ENCODE measurements around the gene DNAJC11.
A peak's percentile ranks its signal among the peaks of the same experiment; 100 is the strongest.

The DNAJC11 gene

DNA sequence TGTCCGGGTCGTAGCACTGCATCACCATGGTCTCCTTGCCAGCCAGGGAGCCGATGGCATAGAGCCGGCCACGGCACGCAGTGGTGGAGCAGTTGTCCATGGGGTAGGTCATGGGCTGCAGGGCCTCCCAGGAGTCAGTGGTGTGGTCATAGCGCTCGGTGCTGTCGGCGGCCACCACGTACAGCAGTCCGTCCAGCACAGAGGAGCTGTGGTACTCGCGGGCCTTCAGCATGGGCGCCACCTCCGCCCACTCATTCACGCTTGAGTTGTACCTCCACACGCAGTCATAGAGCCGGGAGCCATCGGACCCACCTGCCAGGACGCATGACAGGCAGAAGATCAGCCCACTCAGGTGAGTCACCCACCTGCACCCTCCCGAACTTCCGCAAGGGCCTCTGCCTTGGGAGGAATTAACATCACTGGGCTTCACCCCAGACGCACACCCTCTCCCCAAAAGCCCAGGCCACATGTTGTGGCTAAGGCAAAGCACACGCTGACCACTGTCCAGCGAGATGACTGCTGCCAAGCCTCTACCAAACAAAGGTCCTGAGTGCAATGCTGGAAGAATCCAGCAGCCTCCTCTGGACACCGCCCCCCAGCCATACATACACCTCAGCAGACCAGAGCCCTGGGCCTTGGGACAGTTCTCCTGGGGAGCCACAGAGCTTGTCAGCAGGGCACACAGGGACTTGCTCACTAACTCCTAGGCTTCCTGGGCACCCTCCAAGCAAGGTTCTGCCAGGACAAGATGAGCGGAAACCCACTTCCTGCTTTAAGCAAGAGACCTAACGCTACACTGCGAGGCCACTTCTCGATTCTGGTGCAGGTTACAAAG lies 102.3 kb downstream of the DNAJC11 start:
- DNase-seq, result peak in 2 of 4 experiments; percentile 25 to 32

DNA sequence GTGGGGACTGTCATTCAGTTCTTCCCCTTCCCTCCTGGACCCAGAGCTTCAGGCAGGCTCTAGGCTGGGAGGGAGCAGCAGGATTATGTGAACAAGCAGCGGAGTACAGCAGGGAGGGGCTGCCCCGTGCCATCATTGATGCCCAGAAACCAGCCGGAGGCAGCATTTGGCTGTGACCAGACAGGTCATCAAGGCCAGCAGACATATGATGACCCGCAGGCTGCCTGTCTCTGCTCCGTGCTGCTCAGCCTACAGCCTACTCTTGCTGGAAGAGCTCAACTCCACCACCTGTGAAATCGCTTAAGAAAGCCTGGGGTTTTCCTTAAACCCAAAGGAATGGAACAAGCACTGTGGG lies 103.9 kb downstream of the DNAJC11 start:
- DNase-seq, result no peak

DNA sequence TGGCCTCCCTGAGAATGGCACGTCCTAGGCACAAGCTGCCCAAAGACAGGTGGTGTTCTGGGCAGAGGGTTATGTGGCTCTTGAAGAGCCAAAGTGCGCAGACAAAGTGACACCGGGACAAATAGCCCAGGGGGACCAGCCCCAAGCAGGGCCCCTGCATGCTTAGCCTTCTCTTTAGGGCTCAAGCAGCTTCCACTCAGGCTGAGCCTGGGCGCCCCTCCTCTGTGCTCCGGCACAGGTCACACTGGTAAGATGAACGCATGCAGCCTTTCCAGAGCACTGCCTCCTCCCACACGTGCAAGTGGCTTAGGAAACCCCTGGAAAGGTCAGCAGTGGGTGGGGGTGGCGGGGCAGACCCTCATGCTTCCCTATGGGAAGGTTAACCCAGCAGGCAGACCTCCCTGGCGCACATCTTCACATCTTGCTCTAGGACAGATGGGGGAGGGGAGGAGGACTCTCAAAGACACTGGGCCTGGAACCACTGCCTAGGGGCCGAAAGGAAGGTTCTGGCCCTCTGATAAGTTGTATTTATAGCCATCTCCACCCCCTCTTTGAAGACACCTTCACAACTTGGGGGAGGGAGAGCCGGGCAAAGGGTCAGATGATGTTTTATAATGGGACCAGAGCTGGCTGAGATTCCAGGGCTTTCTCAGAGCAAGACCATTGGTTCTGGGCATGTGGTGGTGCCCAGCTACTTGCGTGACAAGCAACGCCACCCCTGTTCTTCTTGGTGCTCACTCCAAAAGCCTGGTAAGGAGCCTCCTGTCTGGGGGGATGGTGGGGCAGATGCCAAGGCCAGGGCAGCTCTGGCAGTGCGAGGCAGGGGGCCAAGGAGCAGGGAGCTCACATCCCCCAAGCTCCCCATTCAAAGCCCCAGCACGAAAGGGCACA lies 104.5 kb downstream of the DNAJC11 start:
- DNase-seq, result no peak

DNA sequence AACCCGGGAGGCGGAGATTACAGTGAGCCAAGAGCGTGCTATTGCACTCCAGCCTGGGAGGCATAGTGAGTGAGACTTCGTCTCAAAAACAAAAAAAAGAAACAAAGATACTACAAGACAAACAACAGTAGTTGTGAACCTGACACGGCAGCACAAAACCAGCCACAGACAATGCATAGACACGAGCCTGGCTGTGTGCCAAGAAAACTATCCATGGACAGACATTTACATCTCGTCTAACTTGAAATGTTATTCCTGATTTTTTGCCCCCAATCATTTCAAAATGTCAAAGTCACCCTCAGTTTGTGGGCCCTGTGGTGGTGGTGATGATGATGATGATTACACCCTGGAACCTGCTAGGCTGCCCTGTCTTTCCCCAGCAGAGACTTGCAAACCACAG lies 105.3 kb downstream of the DNAJC11 start:
- DNase-seq, result no peak

DNA sequence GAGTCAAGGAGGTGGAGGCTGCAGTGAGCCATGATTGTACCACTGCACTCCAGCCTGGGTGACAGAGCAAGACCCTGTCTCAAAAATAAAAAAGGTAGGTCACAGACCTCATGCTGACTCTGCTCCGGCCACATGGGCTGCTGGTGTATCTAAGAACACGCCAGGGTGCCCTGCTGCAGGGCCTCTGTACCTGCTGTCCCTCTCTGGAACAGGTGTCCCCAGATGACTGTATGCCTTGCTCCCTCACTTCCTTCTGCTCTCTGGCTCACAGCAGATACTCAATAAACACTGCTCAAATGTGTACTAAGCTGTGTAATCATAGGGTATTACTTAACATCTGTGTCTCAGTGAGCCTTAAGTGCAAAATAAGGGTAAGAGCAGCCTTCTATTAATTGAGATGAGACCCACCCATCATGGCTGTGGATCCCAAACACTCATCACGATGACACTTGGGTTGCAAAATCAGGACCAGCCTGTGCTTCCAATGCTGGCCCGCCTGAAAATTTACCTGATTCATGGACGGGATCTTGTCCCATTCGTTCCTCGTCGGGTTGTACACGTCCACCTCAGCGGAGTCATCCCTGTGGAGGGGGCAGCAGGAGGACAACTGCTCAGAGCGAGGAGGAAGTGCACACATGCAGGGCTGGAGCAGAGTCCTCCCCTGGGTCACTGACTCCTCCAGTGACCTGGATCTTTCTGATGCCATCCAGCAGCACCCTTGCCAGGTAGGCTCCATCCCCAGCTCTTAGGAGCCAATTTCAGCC lies 106.5 kb downstream of the DNAJC11 start:
- no peak for DNase-seq

DNA sequence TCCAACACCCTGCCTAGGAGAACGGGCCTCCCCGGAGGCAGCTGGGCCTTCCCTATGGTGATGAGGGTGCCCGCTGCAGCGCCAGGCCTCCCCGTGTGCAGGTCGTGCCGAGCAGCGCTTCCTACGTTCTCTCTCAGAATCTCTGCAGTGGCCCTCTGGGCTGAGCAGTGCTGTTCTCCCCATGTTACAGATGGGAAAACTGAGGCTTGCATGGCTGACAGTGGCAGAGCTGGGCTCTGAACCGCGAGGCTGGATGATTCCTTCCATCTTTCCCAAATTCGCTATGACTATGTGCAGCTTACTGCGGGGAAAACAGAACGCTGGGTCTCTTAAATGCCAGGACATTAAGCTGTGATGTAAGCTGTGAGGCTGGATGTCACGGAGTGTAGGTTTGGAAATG lies 107.8 kb downstream of the DNAJC11 start:
- DNase-seq, result no peak

DNA sequence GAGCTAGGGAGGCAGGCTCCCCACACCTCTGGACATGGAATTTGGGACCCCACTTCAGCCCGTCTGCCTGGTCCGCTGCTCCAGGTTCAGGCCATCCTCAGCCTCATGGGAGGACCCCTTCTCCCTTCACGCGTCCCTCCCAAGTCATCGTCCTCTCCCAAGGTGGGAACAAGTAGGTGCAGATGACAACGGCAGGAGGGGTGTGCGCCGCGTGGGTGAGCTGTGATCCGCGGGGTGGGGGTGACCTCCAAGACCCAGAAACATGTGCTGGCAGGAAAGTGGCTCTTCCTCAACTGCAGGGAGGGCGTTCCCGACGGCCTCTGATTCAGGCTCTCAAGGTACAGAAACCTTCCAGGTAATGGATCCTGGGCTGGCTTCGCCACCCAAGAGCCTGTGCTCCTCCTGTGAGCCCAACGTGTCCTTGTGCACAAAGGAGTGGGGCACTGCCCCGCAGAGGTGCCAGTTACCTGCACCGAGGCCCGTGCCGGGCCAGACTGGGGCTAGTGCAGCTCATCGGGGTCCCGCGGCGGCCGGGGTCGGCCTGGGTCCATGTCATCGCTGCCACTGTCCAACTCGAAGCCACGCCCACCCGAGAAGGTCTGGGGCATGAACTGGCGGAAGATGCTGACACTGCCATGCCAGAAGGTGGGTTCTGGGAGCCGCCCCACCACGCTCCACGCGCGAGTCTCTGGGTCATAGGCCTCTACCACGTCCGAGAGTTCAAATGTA lies 108.6 kb downstream of the DNAJC11 start:
- DNase-seq, result no peak

DNA sequence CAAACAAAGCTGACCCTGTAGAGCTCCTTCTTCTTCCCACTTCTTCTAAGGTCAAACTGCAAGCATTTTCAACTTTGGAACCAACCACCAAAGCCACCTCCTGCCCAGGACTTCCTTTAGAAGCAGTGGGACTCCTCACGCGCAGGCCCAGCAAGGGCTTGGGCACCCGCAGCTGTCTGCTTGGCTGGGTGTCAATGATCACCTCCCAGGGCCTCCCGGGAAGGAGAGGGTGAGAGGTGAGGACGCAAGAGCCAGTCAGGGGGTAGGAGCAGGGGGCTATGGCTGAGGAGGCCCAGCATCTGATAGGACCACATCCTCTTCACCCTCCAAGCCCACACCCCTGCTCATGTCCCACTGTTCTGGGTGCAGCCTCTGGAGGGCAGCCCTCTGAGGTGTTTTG lies 109.2 kb downstream of the DNAJC11 start:
- no peak for DNase-seq

DNA sequence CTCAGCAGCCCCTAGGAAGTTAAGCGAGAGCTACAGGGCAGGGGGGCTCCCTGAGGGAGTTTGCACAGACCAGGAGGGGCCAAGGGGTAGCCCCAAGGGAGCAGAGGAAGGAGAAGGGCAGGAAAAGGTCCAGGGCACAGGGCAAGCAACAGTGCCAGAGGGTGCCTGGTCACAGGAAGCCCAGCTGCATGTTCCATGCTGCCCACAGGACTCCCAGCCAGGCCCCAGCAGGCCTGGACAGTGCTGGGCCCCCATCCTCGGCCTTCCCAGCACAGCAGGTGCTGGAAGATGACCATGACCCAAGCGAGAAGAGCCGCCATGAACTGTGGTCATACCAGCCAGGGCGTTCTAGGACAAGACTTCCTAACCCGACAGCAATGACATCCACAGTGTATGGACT lies 110.0 kb downstream of the DNAJC11 start:
- DNase-seq, result no peak

DNA sequence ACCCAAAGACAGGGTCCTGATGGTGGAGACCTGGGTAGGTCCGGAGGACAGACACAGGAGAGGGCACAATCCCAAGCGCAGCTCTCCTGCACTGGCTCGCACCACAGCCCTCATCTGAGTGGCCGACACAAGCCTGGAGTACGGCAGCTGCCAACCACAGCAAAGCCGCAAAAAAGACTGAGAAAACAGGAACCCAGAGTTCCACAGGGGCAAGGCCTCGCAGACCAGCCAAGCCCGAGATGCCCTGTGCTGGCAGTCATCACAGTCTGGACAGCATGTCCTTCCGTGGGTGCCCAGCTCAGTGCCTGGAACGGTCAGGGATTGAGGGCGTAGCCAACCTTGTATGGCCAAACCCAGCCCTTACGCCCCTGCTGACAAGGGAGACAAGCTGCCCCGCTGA lies 110.4 kb downstream of the DNAJC11 start:
- no peak for DNase-seq

DNA sequence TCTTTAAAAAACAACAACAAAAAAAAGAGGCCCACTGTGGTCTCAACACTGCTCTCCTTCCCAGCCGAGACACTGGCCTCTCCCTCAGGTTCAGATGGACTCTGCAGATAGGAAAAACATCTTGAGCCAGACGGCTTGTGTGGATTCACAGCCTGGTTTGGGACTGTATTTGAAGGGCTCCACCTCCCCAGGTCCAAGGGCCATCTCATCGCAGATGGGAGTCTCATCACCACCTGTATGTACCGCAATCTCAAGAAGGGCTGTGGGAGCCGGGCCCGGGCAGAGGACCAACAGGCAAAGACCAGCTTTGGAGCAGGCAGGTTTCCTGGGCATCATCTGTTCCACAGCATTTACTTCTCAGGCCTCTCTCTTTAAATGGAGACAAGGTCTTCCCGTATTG lies 111.6 kb downstream of the DNAJC11 start:
- no peak for DNase-seq

DNA sequence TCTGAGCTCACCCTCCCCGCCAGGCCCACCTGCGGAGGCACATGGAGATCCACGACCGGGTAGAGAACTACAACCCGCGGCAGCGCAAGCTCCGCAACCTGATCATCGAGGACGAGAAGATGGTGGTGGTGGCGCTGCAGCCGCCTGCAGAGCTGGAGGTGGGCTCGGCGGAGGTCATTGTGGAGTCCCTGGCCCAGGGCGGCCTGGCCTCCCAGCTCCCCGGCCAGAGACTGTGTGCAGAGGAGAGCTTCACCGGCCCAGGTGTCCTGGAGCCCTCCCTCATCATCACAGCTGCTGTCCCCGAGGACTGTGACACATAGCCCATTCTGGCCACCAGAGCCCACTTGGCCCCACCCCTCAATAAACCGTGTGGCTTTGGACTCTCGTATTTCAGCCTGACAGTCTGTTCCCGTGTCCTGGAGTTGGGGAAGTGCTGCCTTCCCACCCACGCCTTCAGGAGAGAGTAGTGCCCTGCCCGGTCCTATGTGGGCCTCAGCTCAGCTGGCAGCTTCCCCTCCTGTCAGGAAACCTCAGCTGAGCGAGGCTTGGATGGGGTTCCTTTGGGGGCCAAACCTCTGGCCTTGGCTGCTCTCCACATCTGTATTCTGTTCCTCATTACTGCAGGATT lies 112.6 kb downstream of the DNAJC11 start:
- DNase-seq, result no peak

DNA sequence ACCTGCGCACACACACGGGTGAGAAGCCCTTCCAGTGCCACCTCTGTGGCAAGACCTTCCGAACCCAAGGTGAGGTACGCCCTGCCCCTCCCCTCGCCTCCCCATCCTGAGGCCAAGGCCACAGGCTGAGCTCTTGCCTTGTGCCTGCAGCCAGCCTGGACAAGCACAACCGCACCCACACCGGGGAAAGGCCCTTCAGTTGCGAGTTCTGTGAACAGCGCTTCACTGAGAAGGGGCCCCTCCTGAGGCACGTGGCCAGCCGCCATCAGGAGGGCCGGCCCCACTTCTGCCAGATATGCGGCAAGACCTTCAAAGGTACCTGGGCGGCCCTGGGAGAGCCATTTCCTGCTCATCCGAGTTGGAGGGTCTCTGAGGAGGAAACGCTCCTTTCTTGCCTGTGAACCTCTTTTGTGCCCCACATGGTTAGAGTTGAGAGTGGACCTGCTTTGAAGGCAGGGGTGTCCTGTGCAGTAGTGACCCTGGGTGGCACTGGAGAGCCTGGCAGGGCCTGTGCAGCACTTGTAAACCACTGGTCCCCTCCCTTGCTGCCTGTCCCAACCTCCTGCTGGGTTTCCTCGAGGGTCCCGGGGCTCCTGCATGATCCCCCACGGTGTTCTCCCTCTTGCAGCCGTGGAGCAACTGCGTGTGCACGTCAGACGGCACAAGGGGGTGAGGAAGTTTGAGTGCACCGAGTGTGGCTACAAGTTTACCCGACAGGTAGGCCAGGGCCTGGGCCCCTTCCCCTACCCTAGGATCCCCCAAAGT lies 113.3 kb downstream of the DNAJC11 start:
- no peak for DNase-seq

DNA sequence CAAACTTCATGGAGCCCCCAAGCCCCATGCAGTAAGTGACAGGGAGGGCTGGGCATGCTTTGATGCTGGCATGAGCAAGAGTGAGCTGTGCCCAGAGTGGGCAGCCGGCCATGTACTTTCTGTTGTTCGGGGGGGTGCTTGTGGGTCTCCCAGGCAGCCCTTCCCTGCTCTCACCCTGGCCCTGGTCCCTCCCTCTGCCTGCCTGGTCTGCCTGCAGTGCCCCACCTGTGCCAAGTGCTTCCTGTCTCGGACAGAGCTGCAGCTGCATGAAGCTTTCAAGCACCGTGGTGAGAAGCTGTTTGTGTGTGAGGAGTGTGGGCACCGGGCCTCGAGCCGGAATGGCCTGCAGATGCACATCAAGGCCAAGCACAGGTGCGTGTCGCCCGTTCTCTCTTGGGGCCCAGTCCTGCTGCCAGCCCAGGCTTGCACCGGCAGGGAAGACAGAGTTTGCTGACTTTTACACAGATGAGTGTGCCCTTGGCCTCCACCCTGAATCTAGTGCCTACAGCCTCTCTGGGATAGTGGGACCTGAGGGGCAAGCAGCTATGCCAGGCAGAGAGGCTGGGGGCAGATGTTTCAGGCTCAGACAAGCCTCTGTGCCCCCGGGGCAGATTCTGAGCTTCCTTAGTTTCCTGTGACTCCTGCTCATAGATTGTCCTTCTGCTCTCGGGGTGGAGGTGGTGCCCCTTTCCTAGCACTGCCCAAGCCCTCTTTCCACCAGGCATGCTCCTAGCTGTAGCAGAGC lies 114.2 kb downstream of the DNAJC11 start:
- DNase-seq, result no peak

DNA sequence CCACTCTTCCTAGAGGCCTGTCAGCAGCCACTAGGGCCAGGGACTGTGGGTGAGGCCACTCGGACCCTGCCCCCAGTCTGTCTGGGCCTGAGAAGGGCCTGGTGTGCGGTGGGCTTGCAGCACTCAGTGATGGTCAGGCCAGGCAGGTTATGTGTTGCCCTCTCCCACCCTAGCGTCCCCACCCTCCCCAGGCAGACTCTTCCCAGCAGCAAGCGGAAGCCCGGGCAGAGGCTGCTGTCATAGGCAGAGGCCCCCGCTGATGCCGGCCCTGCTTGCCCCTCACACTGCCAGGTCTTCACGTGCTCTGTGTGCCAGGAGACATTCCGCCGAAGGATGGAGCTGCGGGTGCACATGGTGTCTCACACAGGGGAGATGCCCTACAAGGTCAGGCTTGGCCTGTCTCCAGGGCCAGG lies 115.2 kb downstream of the DNAJC11 start:
- no peak for DNase-seq

DNA sequence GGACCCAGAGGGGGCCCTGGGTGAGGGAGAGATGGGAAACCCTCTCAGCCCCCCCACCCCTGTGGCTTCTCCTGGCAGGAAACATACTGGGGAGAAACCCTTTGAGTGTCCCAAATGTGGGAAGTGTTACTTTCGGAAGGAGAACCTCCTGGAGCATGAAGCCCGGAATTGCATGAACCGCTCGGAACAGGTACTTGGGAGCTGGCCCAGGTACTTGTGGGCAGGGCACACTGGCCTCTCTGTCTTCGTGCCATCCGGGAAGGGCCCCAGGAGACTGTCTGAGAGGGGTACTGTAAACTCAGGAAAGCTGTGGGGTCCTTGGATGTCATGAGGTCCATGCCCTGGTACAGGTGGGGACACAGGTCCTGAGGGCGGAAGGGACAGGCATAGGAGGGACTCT lies 115.8 kb downstream of the DNAJC11 start:
- no peak for DNase-seq

DNA sequence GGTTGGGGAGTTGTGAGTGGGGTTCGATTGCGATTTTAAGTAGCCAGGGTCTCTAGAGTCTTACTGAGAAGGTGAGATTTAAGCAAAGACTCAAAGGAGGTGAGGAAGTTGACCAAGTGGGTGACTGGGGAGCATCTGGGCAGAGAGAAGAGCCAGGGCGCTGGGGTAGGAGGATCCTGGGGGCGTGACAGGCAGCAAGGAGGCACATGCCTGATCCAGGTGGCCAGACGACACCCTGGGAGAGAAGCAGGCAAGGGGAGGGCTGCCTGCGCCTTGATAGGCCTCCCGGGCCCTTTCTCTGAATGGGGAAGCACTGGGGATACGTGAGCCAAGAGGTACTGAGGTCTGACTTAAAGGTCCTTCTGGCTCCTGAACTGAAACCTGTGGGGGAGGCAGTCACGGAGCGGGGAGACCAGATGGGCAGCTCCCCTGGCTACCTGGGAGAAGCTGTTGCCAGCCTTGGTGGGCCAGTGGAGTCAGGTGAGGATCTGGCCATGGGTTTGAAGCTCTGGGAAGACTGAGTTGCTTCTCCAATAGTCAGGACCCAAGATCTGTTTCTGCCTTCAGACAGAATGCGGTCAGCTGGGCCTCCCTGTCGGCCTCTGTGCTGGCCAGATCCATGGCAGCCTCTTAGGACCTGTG lies 116.4 kb downstream of the DNAJC11 start:
- no peak for DNase-seq

Measured in activated naive CD4-positive, alpha-beta T cell (primary cell).